K562 (cell line): ENCODE measurements around the gene EBF4. TPM values are rescaled to one million over a fixed set of nuclear protein-coding genes. Genes with fewer than 3 reads are reported as not detected.

Experiments used
- ELF2 ChIP-seq: fragments of 250-450 bp; sonication (Bioruptor Pico); IDR thresholded peaks from 2 replicates; pipeline ENCODE4 v1.5.0; 2021; ENCODE audit warnings: mild to moderate bottlenecking
- ESRRB ChIP-seq: fragments of 250-450 bp; sonication (Bioruptor Pico); IDR thresholded peaks from 2 replicates; pipeline ENCODE4 v1.5.0; 2020; ENCODE audit warnings: mild to moderate bottlenecking, moderate library complexity, borderline replicate concordance
- MAFG ChIP-seq: fragments of 450-650 bp; conservative IDR thresholded peaks from 2 replicates; pipeline ENCODE4 v1.6.1; 2016; ENCODE audit warnings: missing genetic modification characterization, missing compliant biosample characterization
- PHTF2 ChIP-seq: fragments of 250-450 bp; sonication (Bioruptor Pico); IDR thresholded peaks from 2 replicates; pipeline ENCODE4 v1.5.0; 2021; ENCODE audit warnings: mild to moderate bottlenecking
- RB1 ChIP-seq: fragments of 450-650 bp; IDR thresholded peaks from 2 replicates; pipeline ENCODE4 v1.6.1; 2017; ENCODE audit warnings: low read depth, mild to moderate bottlenecking
- SUPT5H ChIP-seq: fragments of 450-650 bp; IDR thresholded peaks from 2 replicates; pipeline ENCODE4 v1.6.1; 2016
- ZNF134 ChIP-seq: fragments of 250-450 bp; sonication (Bioruptor Pico); conservative IDR thresholded peaks from 2 replicates; pipeline ENCODE4 v1.4.0; 2020
- ZNF551 ChIP-seq: fragments of 250-450 bp; sonication (Bioruptor Pico); IDR thresholded peaks from 2 replicates; pipeline ENCODE4 v1.5.0; 2021; ENCODE audit warnings: mild to moderate bottlenecking, moderate library complexity
- ZNF785 ChIP-seq: fragments of 250-450 bp; sonication (Bioruptor Pico); IDR thresholded peaks from 2 replicates; pipeline ENCODE4 v1.4.0; 2020; ENCODE audit warnings: mild to moderate bottlenecking
- polyA plus RNA-seq, 8 experiments: library from polyadenylated mRNA; depleted of rRNA in 4 of 8; stranded (reverse) in 5 of 8; unstranded in 3 of 8; fragments of >200 nt; fragmentation: Nextera tagmentation in 2 of 8; fragmentation: Illumina TruSeq in 1 of 8; extraction: Ambion mirVana in 2 of 8; extraction: Trizol in 1 of 8; gene quantifications; 2 replicates each; pipeline versions ENCODE4 v1.2.1 to v1.2.3, GENCODE V29; 2011 to 2014; ENCODE audit warnings: inconsistent platforms in 1 of 8, missing spikeins in 1 of 8
- total RNA-seq, 7 experiments: library from RNA; depleted of rRNA in 6 of 7; stranded (reverse); fragments of >200 nt in 6 of 7; fragmentation: Illumina TruSeq in 2 of 7; extraction: Trizol in 2 of 7; gene quantifications; 2 replicates each; pipeline versions ENCODE4 v1.2.1 to v1.2.3, GENCODE V29; 2011 to 2021; ENCODE audit warnings: low replicate concordance in 1 of 7
- TF ChIP-seq, protein P1 (sequence below): sonication (generic); formaldehyde crosslinking; IDR thresholded peaks from 2 replicates; pipeline ENCODE4 v1.8.1; 2023; ENCODE audit warnings: mild to moderate bottlenecking, missing genetic modification reagents, moderate library complexity
- TF ChIP-seq, protein P2 (sequence below): sonication (generic); formaldehyde crosslinking; IDR thresholded peaks from 2 replicates; pipeline ENCODE4 v1.8.1; 2023; ENCODE audit warnings: mild to moderate bottlenecking, missing genetic modification reagents
- TF ChIP-seq, protein P3 (sequence below), 3 experiments: IDR thresholded peaks in 2 of 3; conservative IDR thresholded peaks in 1 of 3; 2 replicates each; pipeline ENCODE4 v1.5.1; 2011 to 2012; ENCODE audit warnings: low read length in 3 of 3, mild to moderate bottlenecking in 3 of 3, control low read depth in 2 of 3, improper control_type of control experiment in 1 of 3, inconsistent platforms in 1 of 3, low read depth in 1 of 3, mixed read lengths in 1 of 3, moderate library complexity in 1 of 3; ENCODE audit not compliant: insufficient read depth in 2 of 3
- TF ChIP-seq, protein P4 (sequence below): fragments of 450-650 bp; IDR thresholded peaks from 2 replicates; pipeline ENCODE4 v1.6.1; 2016; ENCODE audit warnings: low read depth, mild to moderate bottlenecking, moderate library complexity
- TF ChIP-seq, protein P5 (sequence below), 2 experiments: IDR thresholded peaks; 2 replicates each; pipeline ENCODE4 v1.6.1; 2011; ENCODE audit warnings: borderline replicate concordance in 1 of 2, control low read depth in 1 of 2, low read depth in 1 of 2, low read length in 1 of 2, mild to moderate bottlenecking in 1 of 2, mixed read lengths in 1 of 2, moderate library complexity in 1 of 2; ENCODE audit not compliant: insufficient read depth in 1 of 2, insufficient read length in 1 of 2, poor library complexity in 1 of 2, severe bottlenecking in 1 of 2; ENCODE audit errors: extremely low read depth in 1 of 2
- TF ChIP-seq, protein P6 (sequence below): IDR thresholded peaks from 3 replicates; pipeline ENCODE4 v1.6.1; 2011; ENCODE audit warnings: borderline replicate concordance, mild to moderate bottlenecking, moderate library complexity; ENCODE audit not compliant: insufficient read length; ENCODE audit errors: extremely low read depth

The EBF4 gene
- total and polyA plus RNA-seq, 9 of the 15 experiments (the other 6 are each of a cell fraction or from before 2014, with no cell fraction given), result 0.09 TPM; not detected in 8

DNA sequence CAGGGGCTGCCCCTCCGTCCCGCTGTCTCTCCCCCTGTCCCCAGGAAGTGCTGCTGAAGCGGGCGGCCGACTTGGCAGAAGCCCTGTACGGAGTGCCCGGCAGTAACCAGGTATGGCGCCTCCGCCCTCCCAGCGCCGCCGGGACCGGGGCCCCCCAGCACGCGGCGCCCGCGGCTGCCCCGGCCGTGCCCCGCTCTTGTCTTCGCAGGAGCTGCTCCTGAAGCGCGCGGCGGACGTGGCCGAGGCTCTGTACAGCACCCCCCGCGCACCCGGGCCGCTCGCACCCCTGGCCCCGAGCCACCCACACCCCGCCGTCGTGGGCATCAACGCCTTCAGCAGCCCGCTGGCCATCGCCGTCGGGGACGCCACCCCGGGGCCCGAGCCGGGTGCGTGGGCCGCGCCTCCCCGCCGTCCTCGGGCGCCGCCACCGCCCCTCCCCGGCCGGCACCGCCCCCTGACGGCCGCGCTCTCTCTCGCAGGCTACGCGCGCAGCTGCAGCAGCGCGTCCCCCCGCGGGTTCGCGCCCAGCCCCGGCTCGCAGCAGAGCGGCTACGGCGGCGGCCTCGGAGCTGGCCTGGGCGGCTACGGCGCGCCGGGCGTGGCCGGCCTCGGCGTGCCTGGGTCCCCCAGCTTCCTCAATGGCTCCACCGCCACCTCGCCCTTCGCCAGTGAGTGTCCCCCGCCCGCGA lies 59.4 kb downstream of the EBF4 start (continued):
- TF ChIP-seq, protein P1, sequence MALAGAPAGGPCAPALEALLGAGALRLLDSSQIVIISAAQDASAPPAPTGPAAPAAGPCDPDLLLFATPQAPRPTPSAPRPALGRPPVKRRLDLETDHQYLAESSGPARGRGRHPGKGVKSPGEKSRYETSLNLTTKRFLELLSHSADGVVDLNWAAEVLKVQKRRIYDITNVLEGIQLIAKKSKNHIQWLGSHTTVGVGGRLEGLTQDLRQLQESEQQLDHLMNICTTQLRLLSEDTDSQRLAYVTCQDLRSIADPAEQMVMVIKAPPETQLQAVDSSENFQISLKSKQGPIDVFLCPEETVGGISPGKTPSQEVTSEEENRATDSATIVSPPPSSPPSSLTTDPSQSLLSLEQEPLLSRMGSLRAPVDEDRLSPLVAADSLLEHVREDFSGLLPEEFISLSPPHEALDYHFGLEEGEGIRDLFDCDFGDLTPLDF (CRISPR knock-in tag), result no peak
- TF ChIP-seq ZNF551 (CRISPR knock-in tag), result no peak
- TF ChIP-seq ZNF134 (CRISPR knock-in tag), result no peak
- TF ChIP-seq ELF2 (CRISPR knock-in tag), result no peak
- no peak for TF ChIP-seq SUPT5H
- no peak for TF ChIP-seq PHTF2 (CRISPR knock-in tag)
- TF ChIP-seq, protein P2, sequence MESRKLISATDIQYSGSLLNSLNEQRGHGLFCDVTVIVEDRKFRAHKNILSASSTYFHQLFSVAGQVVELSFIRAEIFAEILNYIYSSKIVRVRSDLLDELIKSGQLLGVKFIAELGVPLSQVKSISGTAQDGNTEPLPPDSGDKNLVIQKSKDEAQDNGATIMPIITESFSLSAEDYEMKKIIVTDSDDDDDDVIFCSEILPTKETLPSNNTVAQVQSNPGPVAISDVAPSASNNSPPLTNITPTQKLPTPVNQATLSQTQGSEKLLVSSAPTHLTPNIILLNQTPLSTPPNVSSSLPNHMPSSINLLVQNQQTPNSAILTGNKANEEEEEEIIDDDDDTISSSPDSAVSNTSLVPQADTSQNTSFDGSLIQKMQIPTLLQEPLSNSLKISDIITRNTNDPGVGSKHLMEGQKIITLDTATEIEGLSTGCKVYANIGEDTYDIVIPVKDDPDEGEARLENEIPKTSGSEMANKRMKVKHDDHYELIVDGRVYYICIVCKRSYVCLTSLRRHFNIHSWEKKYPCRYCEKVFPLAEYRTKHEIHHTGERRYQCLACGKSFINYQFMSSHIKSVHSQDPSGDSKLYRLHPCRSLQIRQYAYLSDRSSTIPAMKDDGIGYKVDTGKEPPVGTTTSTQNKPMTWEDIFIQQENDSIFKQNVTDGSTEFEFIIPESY, result peak; percentile 31; the same call in 1 of the 2 replicates
- TF ChIP-seq, protein P3, sequence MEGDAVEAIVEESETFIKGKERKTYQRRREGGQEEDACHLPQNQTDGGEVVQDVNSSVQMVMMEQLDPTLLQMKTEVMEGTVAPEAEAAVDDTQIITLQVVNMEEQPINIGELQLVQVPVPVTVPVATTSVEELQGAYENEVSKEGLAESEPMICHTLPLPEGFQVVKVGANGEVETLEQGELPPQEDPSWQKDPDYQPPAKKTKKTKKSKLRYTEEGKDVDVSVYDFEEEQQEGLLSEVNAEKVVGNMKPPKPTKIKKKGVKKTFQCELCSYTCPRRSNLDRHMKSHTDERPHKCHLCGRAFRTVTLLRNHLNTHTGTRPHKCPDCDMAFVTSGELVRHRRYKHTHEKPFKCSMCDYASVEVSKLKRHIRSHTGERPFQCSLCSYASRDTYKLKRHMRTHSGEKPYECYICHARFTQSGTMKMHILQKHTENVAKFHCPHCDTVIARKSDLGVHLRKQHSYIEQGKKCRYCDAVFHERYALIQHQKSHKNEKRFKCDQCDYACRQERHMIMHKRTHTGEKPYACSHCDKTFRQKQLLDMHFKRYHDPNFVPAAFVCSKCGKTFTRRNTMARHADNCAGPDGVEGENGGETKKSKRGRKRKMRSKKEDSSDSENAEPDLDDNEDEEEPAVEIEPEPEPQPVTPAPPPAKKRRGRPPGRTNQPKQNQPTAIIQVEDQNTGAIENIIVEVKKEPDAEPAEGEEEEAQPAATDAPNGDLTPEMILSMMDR (IDR thresholded peaks at IDR 0.05 in 2 of 3, conservative IDR thresholded peaks at IDR 0.05 in 1 of 3; ENCODE audit: insufficient read depth in 2 of 3, low read depth in 1 of 3, low read length in 3 of 3), result peak in 2 of 3 experiments; percentile 23 to 57; a peak in 2 of 6 replicates
- TF ChIP-seq MAFG (tag), result no peak
- peak; percentile 46; the same call in 1 of the 2 replicates for TF ChIP-seq RB1
- TF ChIP-seq ESRRB (CRISPR knock-in tag), result no peak
- TF ChIP-seq, protein P4, sequence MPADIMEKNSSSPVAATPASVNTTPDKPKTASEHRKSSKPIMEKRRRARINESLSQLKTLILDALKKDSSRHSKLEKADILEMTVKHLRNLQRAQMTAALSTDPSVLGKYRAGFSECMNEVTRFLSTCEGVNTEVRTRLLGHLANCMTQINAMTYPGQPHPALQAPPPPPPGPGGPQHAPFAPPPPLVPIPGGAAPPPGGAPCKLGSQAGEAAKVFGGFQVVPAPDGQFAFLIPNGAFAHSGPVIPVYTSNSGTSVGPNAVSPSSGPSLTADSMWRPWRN, result no peak
- peak; percentile 98 for TF ChIP-seq ZNF785 (CRISPR knock-in tag)
- TF ChIP-seq, protein P5, sequence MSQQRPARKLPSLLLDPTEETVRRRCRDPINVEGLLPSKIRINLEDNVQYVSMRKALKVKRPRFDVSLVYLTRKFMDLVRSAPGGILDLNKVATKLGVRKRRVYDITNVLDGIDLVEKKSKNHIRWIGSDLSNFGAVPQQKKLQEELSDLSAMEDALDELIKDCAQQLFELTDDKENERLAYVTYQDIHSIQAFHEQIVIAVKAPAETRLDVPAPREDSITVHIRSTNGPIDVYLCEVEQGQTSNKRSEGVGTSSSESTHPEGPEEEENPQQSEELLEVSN (IDR thresholded peaks at IDR 0.05; ENCODE audit: borderline replicate concordance in 1 of 2, extremely low read depth in 1 of 2, insufficient read depth in 1 of 2, insufficient read length in 1 of 2, low read depth in 1 of 2, low read length in 1 of 2, poor library complexity in 1 of 2, severe bottlenecking in 1 of 2), result peak in 1 of 2 experiments; percentile 43
- TF ChIP-seq, protein P6, sequence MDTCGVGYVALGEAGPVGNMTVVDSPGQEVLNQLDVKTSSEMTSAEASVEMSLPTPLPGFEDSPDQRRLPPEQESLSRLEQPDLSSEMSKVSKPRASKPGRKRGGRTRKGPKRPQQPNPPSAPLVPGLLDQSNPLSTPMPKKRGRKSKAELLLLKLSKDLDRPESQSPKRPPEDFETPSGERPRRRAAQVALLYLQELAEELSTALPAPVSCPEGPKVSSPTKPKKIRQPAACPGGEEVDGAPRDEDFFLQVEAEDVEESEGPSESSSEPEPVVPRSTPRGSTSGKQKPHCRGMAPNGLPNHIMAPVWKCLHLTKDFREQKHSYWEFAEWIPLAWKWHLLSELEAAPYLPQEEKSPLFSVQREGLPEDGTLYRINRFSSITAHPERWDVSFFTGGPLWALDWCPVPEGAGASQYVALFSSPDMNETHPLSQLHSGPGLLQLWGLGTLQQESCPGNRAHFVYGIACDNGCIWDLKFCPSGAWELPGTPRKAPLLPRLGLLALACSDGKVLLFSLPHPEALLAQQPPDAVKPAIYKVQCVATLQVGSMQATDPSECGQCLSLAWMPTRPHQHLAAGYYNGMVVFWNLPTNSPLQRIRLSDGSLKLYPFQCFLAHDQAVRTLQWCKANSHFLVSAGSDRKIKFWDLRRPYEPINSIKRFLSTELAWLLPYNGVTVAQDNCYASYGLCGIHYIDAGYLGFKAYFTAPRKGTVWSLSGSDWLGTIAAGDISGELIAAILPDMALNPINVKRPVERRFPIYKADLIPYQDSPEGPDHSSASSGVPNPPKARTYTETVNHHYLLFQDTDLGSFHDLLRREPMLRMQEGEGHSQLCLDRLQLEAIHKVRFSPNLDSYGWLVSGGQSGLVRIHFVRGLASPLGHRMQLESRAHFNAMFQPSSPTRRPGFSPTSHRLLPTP, result peak; percentile 57
